ENCODE results near the gene GGA1. TPM values are rescaled to one million over a fixed set of nuclear protein-coding genes. Genes with fewer than 3 reads are reported as not detected.
A peak's percentile ranks its signal among the peaks of the same experiment; 100 is the strongest.

The GGA1 gene
- total and polyA plus RNA-seq, 9 of the 15 experiments (the other 6 are each of a cell fraction or from before 2014, with no cell fraction given): 1.5 to 69.5 (median 31.6) TPM

- H3K4me1 ChIP-seq (replicated peaks in 1 of 2; ENCODE audit: control insufficient read depth in 2 of 2, insufficient read depth in 2 of 2, low read length in 2 of 2): peaks cover 9 to 50% of the 10 kb centered on the region in 2 experiments; a peak in 4 of 5 replicates
Measured at GRCh38 chr22:37679670-37680069, 71.0 kb downstream of the GGA1 start.

More at GRCh38 chr22:37679670-37680069, 71.0 kb downstream of the GGA1 start:
- 0 out of 4 replicates have a peak overlapping the region, but pooled peaks of 1 of the 2 experiments have one; percentile 36 for H3K9ac ChIP-seq (ENCODE audit: insufficient read depth in 1 of 2, low read depth in 2 of 2, low read length in 2 of 2)
- ChIA-PET POLR2A (interaction anchor here (0.6 to 1.2 kb wide), 4 partner anchors 11 to 254 kb away, joined by 3 to 6 read pairs (median 4); no protein-coding TSS in a partner anchor), CTCF (ENCODE audit: low intra/inter-chr PET ratio) (no interaction called here)
- no peaks in the 10 kb centered on the region for H4K20me1 ChIP-seq (replicated peaks; ENCODE audit: control insufficient read depth, insufficient read depth, low read length)
- FAIRE-seq: no peak
- TF ChIP-seq SAFB2 (IDR thresholded peaks at IDR 0.05; ENCODE audit: borderline replicate concordance, low read depth, low read length, severe bottlenecking) (no peak), ZNF76 (CRISPR knock-in tag; IDR thresholded peaks at IDR 0.05; ENCODE audit: borderline replicate concordance) (no peak), ZFX (CRISPR knock-in tag; IDR thresholded peaks at IDR 0.05) (no peak), NFRKB (IDR thresholded peaks at IDR 0.05; ENCODE audit: low read depth) (no peak), TFE3 (CRISPR knock-in tag; IDR thresholded peaks at IDR 0.05) (no peak), TGIF2 (CRISPR knock-in tag; IDR thresholded peaks at IDR 0.05) (no peak), IRF1 (CRISPR knock-in tag; IDR thresholded peaks at IDR 0.05; ENCODE audit: borderline replicate concordance) (no peak), ZNF140 (CRISPR knock-in tag; IDR thresholded peaks at IDR 0.05) (no peak), GATAD2B (IDR thresholded peaks at IDR 0.05; ENCODE audit: borderline replicate concordance) (no peak)
- H3K36me3 ChIP-seq (ENCODE audit: control insufficient read depth, insufficient read depth, low read length): peaks cover 5% of the 10 kb centered on the region; the same call in 1 of the 3 replicates
- H3K27ac ChIP-seq (ENCODE audit: extremely low read depth, low read depth, low read length): no peak overlapping the region
- DNase-seq (ENCODE audit: extremely low read depth in 1 of 4, low spot score in 3 of 4): no peak
- no peaks in the 10 kb centered on the region for H3K9me1 ChIP-seq (ENCODE audit: control insufficient read depth, insufficient read depth, low read length)
- no peaks in the 10 kb centered on the region for H3K9me3 ChIP-seq (replicated peaks; ENCODE audit: control insufficient read depth, insufficient read depth, low read depth, low read length)
- no peak for ATAC-seq
- H2AFZ ChIP-seq (ENCODE audit: low read depth, low read length): no peak overlapping the region
- H3K4me2 ChIP-seq (ENCODE audit: insufficient read depth, low read length): no peak overlapping the region
- in situ Hi-C loops (cut with MboI) (no loop called here), intact Hi-C loops (cut with micrococcal nuclease) (no loop called here)
- WGBS (ENCODE audit: insufficient coverage, low coverage, missing lambda C conversion rate): 89% methylated on average over 7 of the region's 8 CpGs
- BruUV-seq (replicated peaks): no TSS peak
- H3K27me3 ChIP-seq (ENCODE audit: control insufficient read depth in 2 of 2, insufficient read depth in 2 of 2, low read length in 2 of 2): no peaks in the 10 kb centered on the region
- peaks cover 23% of the 10 kb centered on the region for H3K79me2 ChIP-seq (ENCODE audit: control insufficient read depth, insufficient read depth, low read length)
- H3K4me3 ChIP-seq: no peak overlapping the region

Data from K562 (cell line).